Measurements from ENCODE around the gene TUBAL3. TPM values are rescaled to one million over a fixed set of nuclear protein-coding genes. Genes with fewer than 3 reads are reported as not detected.

The TUBAL3 gene
- total and polyA plus RNA-seq, 11 donors = 0.12 to 2.8 (median 0.33) TPM

DNA sequence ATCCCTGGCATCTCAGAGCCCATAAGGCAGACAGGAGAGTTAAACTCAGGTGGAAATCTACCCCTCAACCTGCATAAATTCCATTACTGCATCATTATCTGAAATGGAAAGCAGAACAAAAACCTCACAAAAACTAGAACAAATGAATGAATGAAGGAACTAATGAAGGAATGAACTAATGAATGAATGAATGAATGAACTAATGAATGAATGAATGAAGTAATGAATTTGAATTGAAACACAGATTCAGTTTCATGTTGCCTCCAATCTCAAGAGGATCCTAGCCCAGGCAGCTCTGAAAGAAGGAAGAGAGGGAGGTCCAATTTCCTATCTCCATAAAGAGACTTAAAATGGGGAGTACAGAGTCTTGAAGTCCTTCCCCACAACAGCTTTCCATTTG lies 41.8 kb downstream of the TUBAL3 start:
- Histone ChIP-seq H3K4me3 (no peak overlapping the region), H3K4me1 (no peaks in the 10 kb centered on the region), H3K27ac (no peak overlapping the region), H3K27me3 (peaks cover 0 to 51% (median 6%) of the 10 kb centered on the region in 9 donors), H3K36me3 (no peaks in the 10 kb centered on the region), H3K9me3 (peaks cover 0 to 3% (median 0%) of the 10 kb centered on the region in 12 donors)
- intact Hi-C loops (cut with DNase I) = no loop called here
- ATAC-seq (no peak), DNase-seq (no peak)
- no peak for TF ChIP-seq POLR2A (IDR thresholded peaks at IDR 0.05)
- TF ChIP-seq, protein P1, sequence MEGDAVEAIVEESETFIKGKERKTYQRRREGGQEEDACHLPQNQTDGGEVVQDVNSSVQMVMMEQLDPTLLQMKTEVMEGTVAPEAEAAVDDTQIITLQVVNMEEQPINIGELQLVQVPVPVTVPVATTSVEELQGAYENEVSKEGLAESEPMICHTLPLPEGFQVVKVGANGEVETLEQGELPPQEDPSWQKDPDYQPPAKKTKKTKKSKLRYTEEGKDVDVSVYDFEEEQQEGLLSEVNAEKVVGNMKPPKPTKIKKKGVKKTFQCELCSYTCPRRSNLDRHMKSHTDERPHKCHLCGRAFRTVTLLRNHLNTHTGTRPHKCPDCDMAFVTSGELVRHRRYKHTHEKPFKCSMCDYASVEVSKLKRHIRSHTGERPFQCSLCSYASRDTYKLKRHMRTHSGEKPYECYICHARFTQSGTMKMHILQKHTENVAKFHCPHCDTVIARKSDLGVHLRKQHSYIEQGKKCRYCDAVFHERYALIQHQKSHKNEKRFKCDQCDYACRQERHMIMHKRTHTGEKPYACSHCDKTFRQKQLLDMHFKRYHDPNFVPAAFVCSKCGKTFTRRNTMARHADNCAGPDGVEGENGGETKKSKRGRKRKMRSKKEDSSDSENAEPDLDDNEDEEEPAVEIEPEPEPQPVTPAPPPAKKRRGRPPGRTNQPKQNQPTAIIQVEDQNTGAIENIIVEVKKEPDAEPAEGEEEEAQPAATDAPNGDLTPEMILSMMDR (IDR thresholded peaks at IDR 0.05) = no peak

GRCh38 chr10:5361966-5362365 lies 42.7 kb downstream of the TUBAL3 start:
- WGBS, 4 donors = 87 to 94% (median 90%) methylated on average over 4 of the region's 4 CpGs
- Histone ChIP-seq H3K4me1 (no peaks in the 10 kb centered on the region), H3K4me3 (no peak overlapping the region), H3K27ac (no peak overlapping the region), H3K36me3 (no peaks in the 10 kb centered on the region), H3K9me3 (peaks cover 0 to 4% (median 0%) of the 10 kb centered on the region in 12 donors), H3K27me3 (peaks cover 0 to 51% (median 6%) of the 10 kb centered on the region in 9 donors)
- ATAC-seq (no peak), DNase-seq (no peak)
- TF ChIP-seq POLR2A (IDR thresholded peaks at IDR 0.05) = no peak
- TF ChIP-seq, protein P1 (IDR thresholded peaks at IDR 0.05) = no peak
- intact Hi-C loops (cut with DNase I) = no loop called here

- intact Hi-C loops (cut with DNase I) = no loop called here
- DNase-seq = no peak
- TF ChIP-seq POLR2A (IDR thresholded peaks at IDR 0.05) = no peak
- TF ChIP-seq, protein P1 (IDR thresholded peaks at IDR 0.05) = no peak
- no peak overlapping the region for H3K4me3 ChIP-seq
- 38 to 45% (median 40%) methylated on average over 7 of the region's 7 CpGs for WGBS, 4 donors
- no peak overlapping the region for H3K27ac ChIP-seq
- no peak for ATAC-seq
- H3K36me3 ChIP-seq = no peaks in the 10 kb centered on the region
- peaks cover 0 to 4% (median 0%) of the 10 kb centered on the region in 12 donors for H3K9me3 ChIP-seq
- H3K4me1 ChIP-seq = no peaks in the 10 kb centered on the region
- peaks cover 0 to 37% (median 6%) of the 10 kb centered on the region in 9 donors for H3K27me3 ChIP-seq
Measured at GRCh38 chr10:5360318-5360915, 44.2 kb downstream of the TUBAL3 start.

DNA sequence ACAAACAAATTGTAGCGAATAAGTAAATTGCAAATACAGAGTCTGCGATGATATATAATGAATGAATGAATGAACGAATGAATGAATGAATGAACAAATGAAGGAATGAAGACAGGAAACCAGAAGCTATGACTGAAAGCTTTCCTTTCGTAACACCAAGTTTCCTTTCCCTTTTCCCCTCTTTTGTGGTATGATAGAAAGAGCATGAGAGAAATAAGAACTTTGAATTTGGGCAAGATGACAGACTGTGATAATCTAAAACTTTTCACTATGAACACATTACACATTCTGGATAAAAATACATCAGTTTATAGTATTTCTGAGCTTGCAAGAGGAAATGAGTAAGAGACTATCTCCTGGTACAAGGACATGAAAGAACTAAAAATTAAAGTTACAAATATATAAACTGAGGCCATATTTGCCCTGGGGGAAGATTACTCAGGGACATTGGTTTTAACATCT lies 48.3 kb downstream of the TUBAL3 start:
- intact Hi-C loops (cut with DNase I) = no loop called here
- ATAC-seq = no peak
- peaks cover 0 to 4% (median 0%) of the 10 kb centered on the region in 12 donors for H3K9me3 ChIP-seq
- no peak overlapping the region for H3K27ac ChIP-seq
- no peak overlapping the region for H3K4me3 ChIP-seq
- H3K27me3 ChIP-seq = peaks cover 0 to 9% (median 0%) of the 10 kb centered on the region in 9 donors
- no peak for TF ChIP-seq POLR2A (IDR thresholded peaks at IDR 0.05)
- H3K4me1 ChIP-seq = no peaks in the 10 kb centered on the region
- 81 to 87% (median 84%) methylated on average over 4 of the region's 4 CpGs for WGBS, 4 donors
- H3K36me3 ChIP-seq = no peaks in the 10 kb centered on the region
- no peak for DNase-seq
